Measurements from ENCODE around the gene SYCP2.
A peak's percentile ranks its signal among the peaks of the same experiment; 100 is the strongest.

The SYCP2 gene

DNA sequence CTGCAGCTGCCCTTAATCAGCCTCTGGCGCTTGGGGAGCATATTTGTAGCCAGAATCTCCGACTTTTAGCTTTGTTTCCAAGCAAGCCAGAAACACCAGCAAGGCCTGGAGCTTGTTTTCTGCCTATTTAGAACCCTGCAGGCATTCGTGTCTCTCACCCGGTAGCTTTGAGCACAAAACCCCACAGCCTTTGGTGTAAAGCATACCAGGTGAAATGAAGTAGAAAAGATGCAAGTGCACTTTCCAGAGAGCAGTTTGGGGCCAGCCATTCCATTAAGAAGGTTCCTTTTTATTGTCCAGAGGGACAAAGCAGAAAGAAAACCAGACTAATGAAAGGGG is 7.5 kb upstream of the SYCP2 start:
- no peak for DNase-seq (ENCODE audit: low read depth)

DNA sequence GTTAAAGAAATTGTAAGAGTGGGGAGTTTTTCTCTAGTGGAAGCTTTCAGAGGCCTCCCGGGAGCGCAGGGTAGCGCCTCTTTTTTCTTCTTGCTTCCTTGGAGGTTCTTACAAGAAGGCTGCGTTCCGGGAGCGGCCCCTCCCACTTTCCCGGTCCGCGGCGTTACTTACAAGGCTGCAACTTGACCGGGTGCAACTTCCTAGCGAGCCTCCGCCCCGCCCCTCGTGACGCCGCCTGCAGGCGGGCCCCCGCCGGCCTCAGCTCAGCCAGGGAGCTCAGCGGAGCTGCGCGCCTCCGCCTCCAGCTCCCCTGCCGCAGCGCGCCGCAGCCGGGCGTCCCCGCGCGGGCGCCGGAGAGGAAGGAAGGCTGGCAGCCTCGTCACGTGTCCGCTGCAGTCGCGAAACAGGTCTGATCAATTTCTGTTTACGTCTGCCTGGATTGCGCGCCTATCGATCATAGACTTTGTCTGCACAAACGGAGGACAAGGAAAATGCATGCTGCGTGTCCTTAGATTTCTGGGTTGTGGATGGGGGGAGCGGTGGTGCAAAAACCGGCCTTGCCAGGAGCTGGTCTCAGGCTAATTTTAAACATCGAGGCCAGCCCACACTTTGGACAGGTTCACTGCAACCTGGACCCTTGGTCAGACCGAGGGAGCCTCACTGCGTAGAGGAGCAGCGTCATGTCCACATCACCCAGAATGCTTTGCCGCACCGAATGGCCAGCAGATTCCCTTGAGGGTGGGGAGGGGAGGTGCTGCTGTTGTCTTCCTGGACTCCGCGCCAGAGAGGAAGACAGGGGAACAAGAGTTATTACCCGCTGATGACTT is 6.9 kb upstream of the SYCP2 start, which contains the start of the genes FAM217B and PPP1R3D:
FAM217B (plus strand) TSS at position 261 of the 827 bp plus-strand sequence. CDS start 3,555 bp downstream, outside the sequence.
PPP1R3D (minus strand) TSS at position 177 of the 827 bp plus-strand sequence. CDS start 374 bp downstream, outside the sequence.
- peak; percentile 69 for DNase-seq (ENCODE audit: low read depth)

DNA sequence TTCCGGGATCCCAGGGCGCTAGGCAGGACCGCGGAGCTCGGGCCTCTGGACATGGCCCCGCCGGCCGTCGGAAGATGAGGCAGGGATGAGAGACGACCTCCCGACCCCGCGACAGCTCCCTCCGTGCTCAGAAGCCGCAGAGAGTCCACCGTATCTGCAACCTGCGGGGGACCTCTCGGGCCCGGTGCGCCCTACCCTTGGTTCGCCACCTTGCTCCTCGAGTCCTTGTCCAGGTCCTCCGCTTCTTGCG is 6.4 kb upstream of the SYCP2 start:
- no peak for DNase-seq (ENCODE audit: low read depth)

DNA sequence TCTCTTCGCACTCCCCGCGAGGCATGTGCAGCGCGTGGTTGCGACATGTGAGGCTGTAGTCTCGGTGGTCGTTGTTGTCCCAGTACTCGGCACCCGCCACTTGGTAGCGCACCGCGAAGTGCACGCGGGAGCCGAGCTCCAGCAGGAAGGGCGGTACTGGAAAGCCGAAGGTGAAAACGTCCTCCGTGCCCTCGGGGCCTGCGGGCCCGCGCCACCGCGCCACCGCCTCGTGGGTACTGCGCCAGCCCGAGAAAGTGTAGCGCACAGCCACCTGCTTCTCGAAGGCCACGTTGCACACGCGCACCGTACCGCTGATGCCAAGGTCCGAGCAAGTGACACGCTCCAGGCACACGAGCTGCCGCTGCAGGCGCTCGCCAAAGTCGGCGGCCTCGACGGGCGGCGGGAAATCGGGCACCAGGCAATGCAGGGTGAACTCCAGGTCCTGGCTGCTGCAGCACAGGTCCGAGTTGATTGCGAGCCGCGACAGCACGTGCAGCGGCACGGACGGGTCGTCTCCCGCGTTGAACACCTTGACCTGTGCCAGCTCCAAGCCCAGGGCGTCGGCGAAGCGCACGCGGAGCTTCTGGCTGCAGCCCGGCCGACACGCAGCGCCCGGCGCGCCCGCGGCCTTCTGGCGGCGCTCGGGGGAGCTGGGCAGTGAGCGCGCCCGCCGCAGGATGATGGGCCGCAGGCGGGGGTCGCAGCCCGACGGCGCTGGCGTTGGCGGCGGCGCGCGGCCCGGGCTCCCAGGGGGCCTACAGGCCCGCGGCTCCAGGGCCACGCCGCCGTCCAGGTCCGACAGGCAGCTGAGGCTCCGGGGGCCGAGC is 5.8 kb upstream of the SYCP2 start:
- no peak for DNase-seq (ENCODE audit: low read depth)

DNA sequence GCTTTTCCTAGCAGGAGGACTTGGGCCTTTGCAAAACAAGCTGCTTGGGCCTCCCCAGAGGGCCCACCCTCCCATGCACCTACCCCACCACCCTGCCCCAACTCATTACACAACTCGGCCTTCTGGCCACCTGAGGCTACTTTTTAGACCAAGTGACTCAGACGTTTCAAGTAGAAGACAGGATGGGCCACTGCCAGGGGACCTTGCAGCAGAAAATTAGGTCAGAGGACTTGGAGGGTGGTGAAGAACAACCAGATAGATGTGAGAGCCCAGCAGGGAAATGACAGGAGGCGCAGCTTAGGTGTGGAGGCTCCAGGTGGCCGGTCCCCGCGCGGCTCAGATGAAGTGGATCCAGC is 5.2 kb upstream of the SYCP2 start:
- no peak for DNase-seq (ENCODE audit: low read depth)

DNA sequence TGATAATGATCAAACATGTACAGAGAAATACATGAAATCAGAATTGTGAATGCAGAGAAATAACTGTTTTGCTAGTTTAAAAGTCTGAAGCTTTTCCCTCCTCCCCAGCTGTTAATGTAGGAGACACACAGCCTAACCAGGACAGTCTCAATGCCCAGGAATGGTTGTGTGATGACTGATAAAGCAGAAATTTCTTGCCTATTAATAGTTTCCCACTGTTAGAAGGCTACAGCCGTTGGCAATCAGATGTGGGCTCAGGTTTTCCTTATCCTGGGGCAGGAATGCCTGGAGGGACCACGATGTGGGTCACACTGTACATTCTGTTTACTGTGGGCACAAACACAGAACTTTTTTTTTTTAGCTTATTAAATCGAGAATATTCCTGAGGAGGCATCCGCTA is 4.8 kb upstream of the SYCP2 start:
- no peak for DNase-seq (ENCODE audit: low read depth)

DNA sequence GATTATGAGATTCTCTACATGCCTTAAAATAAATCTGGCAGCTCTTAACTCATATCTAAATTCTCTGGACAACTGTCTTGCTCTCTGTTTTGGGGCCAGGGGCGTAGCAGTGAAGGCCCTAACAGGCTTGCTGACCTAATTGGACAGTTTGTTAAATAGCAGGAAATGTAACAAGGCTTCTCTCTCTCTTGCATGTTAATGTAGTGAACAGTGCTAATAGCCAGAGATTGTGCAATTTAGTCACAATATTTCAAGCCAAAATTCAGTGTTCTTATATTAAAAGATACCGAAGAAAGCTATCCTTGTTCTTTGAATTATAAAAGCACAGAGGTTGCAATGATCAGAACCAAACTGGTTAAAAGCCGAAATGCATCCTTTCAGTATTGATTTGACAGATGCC is 3.7 kb upstream of the SYCP2 start:
- no peak for DNase-seq (ENCODE audit: low read depth)

DNA sequence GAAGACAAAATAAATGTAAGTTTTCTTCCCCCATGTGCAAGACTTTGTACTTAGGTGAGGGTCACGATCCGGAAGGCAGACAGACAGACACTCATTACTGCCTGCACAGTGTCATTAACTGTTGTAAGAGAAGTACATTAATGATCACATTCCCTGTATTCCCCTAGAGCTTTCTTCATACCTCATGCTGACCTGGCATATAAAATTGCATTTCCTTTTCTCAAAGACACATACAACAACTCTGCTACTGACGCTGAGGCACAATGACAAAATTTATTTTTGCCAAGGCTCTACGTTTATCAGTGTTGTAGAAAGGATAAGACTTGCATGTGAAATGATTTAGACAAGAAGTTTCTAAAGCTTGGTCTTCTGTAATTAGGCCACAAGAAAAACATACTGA is 3.0 kb upstream of the SYCP2 start:
- DNase-seq (ENCODE audit: low read depth), result no peak

DNA sequence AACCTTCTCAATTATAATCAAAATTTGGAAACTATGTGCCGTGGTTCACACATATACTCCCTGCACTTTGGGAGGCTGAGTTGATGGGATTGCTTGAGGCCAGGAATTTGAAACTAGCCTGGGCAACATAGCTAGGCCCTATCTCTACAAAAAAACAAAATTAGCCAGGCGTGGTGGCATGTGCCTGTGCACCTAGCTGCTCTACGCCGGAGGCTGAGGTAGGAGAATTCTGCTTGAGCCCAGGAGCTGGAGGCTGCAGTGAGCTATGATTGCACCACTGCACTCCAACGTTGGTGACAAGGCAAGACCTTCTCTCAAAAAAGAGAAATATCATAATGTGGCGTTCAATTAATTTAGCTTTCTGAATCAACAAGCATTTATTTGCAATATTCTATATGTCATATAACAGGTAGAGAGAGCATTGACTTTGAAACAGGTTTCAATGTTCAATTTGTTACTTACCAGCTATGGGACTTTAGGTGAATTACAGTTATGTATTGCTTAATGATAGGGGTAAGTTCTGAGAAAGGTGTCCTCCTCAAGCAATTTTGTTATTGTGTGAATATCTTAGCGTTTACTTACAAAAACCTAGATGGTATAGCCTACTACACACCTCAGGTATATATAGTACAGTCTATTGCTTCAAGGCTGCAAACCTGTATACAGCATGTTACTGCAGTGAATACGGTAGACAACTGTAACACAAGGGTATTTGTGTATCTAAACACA is 2.2 kb upstream of the SYCP2 start:
- no peak for DNase-seq (ENCODE audit: low read depth)

DNA sequence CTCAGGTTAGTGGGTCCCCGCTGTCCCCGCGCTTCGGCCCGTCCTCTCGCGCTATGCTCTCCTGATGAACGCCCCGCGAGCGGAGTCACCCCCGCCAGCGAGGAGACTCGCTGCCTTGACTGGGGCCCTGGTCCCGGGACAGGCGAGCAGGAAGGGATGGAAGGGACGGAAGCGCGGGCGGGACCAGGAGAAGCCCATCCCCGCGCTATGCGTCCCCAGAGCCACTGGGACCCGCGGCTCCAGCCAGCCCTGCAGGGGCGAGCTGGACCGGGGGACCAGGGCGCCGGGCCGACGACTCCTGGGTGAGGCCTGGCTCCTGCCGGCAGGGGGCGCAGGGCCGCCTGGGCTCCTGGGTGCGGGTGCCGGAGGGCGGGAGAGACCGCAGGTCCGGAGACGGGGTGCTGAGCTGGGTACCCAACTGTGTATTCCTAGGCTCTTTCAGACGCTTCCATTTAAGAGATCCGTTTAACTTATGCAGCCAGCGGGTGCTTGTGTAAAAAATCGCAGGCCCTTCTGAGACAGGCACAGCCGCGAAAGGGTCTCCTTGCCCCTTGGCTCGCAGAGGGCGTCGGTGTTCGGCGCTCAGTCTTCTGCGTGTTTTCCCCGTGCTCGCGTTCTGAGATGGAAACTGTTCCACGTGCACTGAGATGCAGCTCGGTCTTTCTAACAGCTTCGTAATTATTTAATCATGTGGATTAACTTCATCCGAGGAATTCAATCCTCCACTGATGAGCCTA is 580 bp upstream of the SYCP2 start:
- DNase-seq (ENCODE audit: low read depth), result peak; percentile 61

DNA sequence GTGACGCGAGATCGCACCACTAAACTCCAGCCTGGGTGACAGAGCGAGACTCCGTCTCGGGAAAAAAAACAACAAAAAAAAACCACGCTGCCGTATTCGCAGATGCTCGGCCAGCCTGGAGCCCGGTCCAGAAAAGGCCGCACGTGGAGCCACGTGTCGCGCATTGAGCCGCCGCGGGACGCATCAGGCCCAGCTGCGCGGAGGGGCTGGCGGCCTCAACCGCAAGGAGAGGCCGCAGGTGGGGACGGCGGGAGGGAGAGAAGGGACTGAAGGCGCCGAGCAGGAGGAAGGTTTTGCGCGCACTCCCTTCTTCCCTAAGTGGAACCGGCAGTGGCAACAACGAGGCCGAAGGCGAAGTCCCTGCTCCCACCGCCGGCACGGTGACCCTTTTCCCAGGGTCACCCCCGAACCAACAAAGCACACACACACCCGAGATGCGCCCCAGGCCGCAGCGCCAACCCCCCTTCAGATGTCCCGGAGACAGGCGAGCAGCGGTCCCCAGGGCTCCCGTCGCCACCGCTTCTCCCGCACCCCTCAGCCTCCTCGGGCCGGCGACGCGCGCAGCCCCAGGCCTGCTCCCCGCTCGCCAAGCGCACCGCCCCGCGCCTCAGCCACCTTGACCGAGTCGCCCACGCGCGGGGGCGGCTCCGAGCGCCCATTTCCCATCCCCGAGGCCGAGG is 681 bp downstream of the SYCP2 start:
- DNase-seq (ENCODE audit: low read depth), result no peak

DNA sequence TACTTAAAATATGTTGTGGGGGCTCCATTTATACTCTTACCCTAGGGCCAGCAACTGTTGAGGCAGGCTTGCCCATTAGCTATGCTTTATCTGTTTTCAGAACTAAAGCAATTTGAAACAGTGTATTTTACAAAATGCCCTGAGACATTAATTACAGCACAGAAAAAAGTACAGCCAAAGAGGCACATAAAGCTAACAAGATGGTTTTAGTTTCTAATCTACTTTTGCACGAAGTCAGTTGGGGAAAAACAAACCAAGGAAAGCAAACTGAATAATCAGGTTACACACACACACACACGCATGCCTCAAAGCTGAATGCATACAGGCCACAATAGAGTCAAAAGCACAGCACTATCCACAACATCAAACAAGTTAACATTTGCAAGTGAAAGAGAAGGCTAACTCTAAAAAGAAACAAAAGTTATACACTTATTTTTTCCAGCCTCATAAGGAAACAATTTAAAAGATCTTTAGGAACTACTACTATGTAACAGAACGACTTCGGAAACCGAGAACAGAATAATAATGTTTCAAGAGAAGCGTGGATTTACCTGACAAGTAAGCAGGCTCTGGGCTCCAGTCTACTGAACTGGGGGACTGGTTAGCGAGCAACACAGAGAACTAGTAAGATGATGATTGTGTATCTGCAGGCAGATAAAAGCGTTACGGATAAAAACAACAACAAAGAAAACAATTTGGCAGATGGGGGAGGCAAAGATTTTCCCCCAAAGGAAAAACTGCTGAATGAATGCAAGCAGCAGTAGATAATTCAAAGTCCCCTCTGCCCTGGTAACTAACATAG is 1.7 kb downstream of the SYCP2 start:
- DNase-seq (ENCODE audit: low read depth), result no peak

DNA sequence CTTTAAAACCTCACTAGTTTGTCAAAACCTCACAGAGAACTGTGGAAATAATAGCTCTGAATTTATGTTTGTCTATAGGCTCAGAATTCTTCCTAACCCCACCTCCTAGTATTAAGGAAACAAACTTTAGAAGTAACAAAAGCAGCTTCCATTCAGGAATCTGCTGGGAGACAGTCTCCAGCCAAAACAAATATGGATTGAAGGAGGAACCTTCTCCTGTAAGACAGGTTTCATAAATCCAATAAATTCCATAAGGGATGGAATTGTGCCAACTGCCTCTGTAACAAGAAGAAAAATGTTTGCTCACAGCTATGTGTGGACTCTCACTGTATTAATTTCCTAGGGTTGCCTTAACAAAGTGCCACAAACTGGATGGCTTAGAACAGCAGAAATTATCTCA is 7.5 kb downstream of the SYCP2 start:
- no peak for DNase-seq (ENCODE audit: low read depth)

DNA sequence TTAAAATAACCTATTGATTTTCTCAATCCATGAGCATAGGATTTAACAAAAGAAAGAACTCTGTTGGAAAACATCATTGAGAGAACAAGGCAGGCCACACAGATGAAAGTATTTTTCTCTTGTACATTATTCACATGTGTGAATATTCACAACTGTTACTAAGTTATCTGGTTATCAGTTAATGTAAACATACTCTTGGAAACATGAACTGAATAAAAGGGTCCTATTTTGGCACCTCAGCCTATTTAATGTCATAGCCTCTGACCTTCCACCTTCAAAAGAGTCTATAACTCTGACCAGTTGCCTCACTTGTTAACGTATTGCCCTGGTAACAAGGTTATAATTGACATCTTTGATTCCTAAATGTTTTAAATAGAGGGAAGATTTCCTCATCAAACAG is 8.1 kb downstream of the SYCP2 start:
- no peak for DNase-seq (ENCODE audit: low read depth)

DNA sequence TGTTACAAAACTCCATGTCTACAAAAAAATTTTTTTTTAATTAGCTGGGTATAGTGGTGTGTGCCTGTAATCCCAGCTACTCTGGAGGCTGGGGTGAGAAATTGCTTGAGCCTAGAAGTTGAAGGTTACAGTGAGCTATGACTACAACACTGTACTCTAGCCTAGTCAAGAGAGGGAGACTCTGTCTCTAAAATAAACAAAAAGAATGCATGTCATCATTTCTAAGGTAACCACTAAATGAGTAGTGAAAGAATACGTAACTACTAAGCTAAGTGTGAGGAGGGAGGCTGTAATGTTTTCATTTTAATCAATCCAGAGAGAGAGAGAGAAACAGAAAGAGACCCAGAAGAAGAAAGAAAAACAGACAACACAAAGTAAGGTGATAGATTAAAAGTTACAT is 9.9 kb downstream of the SYCP2 start:
- DNase-seq (ENCODE audit: low read depth), result no peak

DNA sequence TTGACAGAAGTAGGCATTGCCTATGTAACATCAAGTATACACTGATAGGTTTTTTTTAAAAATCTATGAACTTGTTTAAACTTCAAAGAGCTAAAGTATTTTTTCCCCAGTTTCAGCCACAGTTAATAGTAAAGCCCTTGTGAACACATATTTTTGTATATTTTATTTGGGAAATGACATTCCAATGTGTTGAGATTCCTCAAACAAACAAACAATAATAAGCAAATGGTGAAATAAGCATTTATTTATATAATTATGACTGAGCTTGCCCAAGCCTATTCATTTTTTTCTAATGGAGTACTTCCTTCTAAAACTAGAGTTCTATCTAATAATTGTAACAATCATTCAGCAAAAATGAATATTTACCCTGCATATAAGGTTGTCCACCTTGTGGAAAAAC is 12.5 kb downstream of the SYCP2 start:
- no peak for DNase-seq (ENCODE audit: low read depth)

DNA sequence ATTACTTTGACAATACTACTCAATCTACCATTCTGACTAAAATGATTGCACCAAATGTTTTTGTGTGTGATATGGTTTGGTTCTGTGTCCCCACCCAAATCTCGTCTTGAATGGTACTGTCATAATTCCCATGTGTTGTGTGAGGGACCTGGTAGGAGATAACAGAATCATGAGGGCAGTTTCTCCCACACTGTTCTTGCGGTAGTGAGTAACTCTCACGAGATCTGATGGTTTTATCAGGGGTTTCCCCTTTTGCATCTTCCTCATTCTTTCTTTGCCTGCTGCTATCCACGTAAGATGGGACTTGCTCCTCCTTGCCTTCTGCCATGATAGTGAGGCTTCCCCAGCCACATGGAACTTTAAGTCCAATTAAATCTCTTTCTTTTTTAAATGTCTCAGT is 20.8 kb downstream of the SYCP2 start:
- DNase-seq (ENCODE audit: low read depth), result no peak

DNA sequence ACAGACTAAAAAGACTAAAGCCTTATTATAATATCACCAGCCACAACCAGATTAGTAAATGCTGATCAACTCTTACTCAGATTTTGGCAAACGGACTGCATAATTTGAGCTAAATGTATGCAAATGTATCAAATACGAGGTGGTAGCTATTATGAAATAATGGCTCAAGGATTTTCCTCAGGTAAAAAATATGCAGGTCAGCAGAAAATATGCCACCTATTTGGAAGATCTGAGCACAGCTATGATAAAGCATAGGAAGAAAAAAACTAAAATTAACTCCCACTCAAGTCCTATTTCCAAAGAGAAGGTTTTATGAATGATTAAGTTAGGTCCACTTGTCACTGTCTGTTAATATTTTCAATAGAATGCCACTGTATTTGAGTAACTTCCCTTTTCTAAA is 22.4 kb downstream of the SYCP2 start:
- DNase-seq (ENCODE audit: low read depth), result no peak

DNA sequence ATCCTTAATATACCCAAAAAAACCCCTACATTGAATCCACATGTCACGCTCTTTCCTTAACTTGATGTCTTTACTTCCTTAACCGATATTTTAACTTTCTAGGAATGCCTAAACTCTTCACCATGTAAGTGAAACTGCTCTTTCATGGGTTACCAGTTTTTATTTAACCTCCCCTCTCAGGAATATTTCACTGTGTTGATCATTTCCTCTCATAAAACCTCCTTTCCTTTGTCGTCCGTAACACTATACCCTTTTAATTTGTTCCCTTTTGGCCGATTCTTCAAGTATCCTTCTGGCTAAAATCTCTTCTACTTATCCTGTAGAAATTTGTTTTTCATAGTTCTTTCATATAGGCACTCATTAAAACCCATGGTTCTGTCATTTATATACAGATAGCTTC is 24.6 kb downstream of the SYCP2 start:
- DNase-seq (ENCODE audit: low read depth), result no peak

DNA sequence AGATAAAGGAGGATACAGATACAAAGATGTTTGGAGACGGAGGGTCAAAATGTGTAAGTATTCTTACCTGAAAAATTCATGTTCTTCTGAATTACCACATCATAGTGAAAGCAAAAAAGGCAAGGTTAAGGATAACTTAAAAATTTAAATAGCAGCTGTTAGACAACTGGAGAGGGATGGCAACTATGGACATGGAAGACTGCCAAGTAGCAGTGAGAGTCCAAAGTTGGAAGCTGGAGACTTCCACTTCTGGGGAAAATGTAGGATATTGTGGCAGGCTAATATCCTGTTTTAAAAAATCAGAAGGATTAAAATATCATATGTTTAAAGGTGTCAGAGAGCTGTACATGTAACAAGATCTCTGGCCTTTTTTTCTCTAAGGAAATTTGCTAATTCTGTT is 29.8 kb downstream of the SYCP2 start:
- DNase-seq (ENCODE audit: low read depth), result no peak

DNA sequence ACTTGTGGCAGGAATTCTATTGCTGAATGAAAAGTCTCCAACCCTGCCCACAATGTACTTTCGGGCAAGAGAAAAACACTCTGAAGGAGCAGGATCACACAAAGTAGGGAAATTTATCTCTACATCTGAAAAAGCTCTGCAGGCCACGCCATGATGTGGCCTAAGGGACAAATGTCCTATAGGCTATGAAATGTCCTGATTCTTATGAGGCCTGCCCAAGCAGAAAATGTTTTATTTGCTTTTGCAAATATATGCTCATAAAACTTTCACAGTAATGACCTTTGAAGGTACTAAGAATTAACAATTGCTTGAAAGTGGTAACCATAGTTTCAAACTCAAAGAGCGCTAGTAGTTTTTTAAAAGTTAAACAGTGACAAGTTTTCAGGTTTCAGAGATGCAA is 31.0 kb downstream of the SYCP2 start:
- DNase-seq (ENCODE audit: low read depth), result no peak

All from activated gamma-delta T cell treated with anti-CD3 and anti-CD28 coated beads, Interleukin-2, amount 50 U/mL, for 16 hours (primary cell).